ENCODE results near the gene CNIH3.
"Not testable (repeated sequence)": the region's sequence is repeated elsewhere in the genome, so short reads cannot be mapped to it uniquely, and the experiment has no call there.

Gene CNIH3

DNA sequence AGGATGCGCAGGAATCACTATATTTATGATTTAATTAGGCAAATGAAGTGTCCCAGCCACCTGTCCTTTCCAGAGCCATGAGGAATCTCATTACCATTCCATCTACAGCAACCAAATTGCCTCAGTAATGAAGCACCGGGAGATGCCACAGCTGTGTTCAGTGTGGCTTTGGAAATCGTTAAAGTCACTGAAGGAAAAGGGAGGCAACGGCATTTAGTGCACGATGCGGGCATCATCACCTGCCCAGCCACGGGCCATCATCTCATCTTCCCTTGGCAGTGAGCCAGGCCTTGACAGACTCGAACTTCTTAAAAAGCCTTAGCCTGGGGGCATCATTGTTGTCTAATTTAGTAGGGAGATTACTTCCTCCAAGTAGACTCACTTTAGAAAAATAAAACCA is 67.8 kb downstream of the CNIH3 start:
- H3K36me3 ChIP-seq (ENCODE audit: insufficient read depth, low read length) = peaks cover 14% of the 10 kb centered on the region; the same call in 1 of the 2 replicates
- ATAC-seq (ENCODE audit: insufficient read depth, low read depth) = no peak
- no peak overlapping the region for H2AFZ ChIP-seq (ENCODE audit: low read depth, low read length)

DNA sequence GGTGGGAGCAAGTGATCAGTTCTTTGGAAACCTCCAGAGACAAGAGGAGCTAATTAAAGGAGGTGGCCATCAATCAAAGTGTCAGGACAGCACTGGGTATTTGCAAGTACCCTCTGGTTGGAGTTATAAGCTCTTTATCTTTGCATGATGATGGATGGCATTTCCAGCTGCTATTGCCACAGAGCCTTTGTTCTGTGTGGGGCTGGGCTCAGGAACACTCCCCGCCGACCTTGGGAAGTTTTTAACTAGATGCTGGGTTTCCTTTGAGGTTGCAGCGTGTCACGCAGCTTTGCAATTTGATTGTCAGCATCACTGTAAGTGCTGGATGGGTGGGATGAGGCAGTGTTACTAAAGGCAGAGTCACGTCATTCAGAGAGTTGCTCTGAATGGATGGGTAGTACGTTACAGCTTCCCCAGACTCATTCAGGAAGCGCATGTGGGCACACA is 68.9 kb downstream of the CNIH3 start:
- Histone ChIP-seq H3K4me2 (ENCODE audit: insufficient read depth, low read length) (no peak overlapping the region), H3K9ac (ENCODE audit: low read depth, low read length) (no peak overlapping the region), H3K4me1 (ENCODE audit: insufficient read depth, low read length) (0 out of 2 replicates have a peak, but pooled peaks cover 6% of the 10 kb centered on the region), H3K79me2 (ENCODE audit: insufficient read depth, low read length) (no peaks in the 10 kb centered on the region), H3K27ac (ENCODE audit: low read length) (no peak overlapping the region), H2AFZ (ENCODE audit: low read depth, low read length) (no peak overlapping the region), H3K36me3 (ENCODE audit: insufficient read depth, low read length) (peaks cover 14% of the 10 kb centered on the region; the same call in 1 of the 2 replicates), H3K9me3 (ENCODE audit: insufficient read depth, low read length, severe bottlenecking) (no peaks in the 10 kb centered on the region), H3K4me3 (ENCODE audit: low read depth in 1 of 2, low read length in 2 of 2) (no peak overlapping the region), H4K20me1 (ENCODE audit: insufficient read depth, low read length) (no peaks in the 10 kb centered on the region), H3K27me3 (ENCODE audit: insufficient read depth, low read length, poor library complexity) (no peaks in the 10 kb centered on the region)
- DNase-seq (no peak), ATAC-seq (ENCODE audit: insufficient read depth, low read depth) (no peak)
- TF ChIP-seq EZH2 (IDR thresholded peaks at IDR 0.05; ENCODE audit: borderline replicate concordance, low read depth, low read length, severe bottlenecking) = no peak

More for the DNA sequence above, 67.8 kb downstream of the CNIH3 start:
- H3K27ac ChIP-seq (ENCODE audit: low read length) = no peak overlapping the region
- TF ChIP-seq CTCF (IDR thresholded peaks at IDR 0.05; ENCODE audit: borderline replicate concordance, extremely low read depth, low read length, poor library complexity, severe bottlenecking) (no peak), EZH2 (IDR thresholded peaks at IDR 0.05; ENCODE audit: borderline replicate concordance, low read depth, low read length, severe bottlenecking) (no peak)
- H3K9me3 ChIP-seq (ENCODE audit: insufficient read depth, low read length, severe bottlenecking) = no peaks in the 10 kb centered on the region
- H4K20me1 ChIP-seq (ENCODE audit: insufficient read depth, low read length) = no peaks in the 10 kb centered on the region
- H3K4me3 ChIP-seq (ENCODE audit: low read depth in 1 of 2, low read length in 2 of 2) = no peak overlapping the region
- no peak overlapping the region for H3K4me2 ChIP-seq (ENCODE audit: insufficient read depth, low read length)
- H3K79me2 ChIP-seq (ENCODE audit: insufficient read depth, low read length) = no peaks in the 10 kb centered on the region
- H3K27me3 ChIP-seq (ENCODE audit: insufficient read depth, low read length, poor library complexity) = no peaks in the 10 kb centered on the region
- H3K9ac ChIP-seq (ENCODE audit: low read depth, low read length) = no peak overlapping the region
- no peaks in the 10 kb centered on the region for H3K4me1 ChIP-seq (ENCODE audit: insufficient read depth, low read length)
- no peak for DNase-seq

GRCh38 chr1:224686140-224686539 is 70.0 kb downstream of the CNIH3 start:
- H3K79me2 ChIP-seq (ENCODE audit: insufficient read depth, low read length); H3K27ac ChIP-seq (ENCODE audit: low read length); H4K20me1 ChIP-seq (ENCODE audit: insufficient read depth, low read length); H3K9ac ChIP-seq (ENCODE audit: low read depth, low read length); H3K27me3 ChIP-seq (ENCODE audit: insufficient read depth, low read length, poor library complexity); DNase-seq; H3K4me3 ChIP-seq (ENCODE audit: low read depth in 1 of 2, low read length in 2 of 2); ATAC-seq (ENCODE audit: insufficient read depth, low read depth); H3K9me3 ChIP-seq (ENCODE audit: insufficient read depth, low read length, severe bottlenecking); H3K4me1 ChIP-seq (ENCODE audit: insufficient read depth, low read length); H3K4me2 ChIP-seq (ENCODE audit: insufficient read depth, low read length); H2AFZ ChIP-seq (ENCODE audit: low read depth, low read length): not testable (repeated sequence)
- peaks cover 14% of the 10 kb centered on the region; the same call in 1 of the 2 replicates for H3K36me3 ChIP-seq (ENCODE audit: insufficient read depth, low read length)

DNA sequence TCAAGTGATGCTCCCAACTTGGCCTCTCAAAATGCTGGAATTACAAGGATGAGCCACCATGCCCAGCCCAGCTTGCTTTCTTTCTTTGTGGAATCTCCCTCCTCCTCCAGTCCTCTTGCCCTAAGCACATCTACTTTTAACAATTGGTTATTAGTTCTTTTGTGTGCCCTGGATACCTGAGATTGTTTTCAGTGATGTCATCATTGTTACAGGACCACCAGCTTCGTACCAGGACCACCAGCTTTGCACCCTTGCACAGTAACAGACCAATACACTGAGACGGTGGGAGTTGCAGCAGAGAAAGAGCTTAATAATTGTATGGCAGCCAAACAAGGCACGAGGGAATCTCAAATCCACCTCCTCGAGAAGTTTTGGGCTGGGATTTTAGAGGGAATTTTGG is 71.3 kb downstream of the CNIH3 start:
- no peak overlapping the region for H3K27ac ChIP-seq (ENCODE audit: low read length)
- DNase-seq (no peak), ATAC-seq (ENCODE audit: insufficient read depth, low read depth) (no peak)
- 0 out of 2 replicates have a peak, but pooled peaks cover 6% of the 10 kb centered on the region for H3K4me1 ChIP-seq (ENCODE audit: insufficient read depth, low read length)
- peaks cover 10% of the 10 kb centered on the region; the same call in 1 of the 2 replicates for H3K36me3 ChIP-seq (ENCODE audit: insufficient read depth, low read length)
- H3K4me3 ChIP-seq (ENCODE audit: low read depth in 1 of 2, low read length in 2 of 2) = no peak overlapping the region
- H3K27me3 ChIP-seq (ENCODE audit: insufficient read depth, low read length, poor library complexity) = no peaks in the 10 kb centered on the region
- no peaks in the 10 kb centered on the region for H3K9me3 ChIP-seq (ENCODE audit: insufficient read depth, low read length, severe bottlenecking)
- H2AFZ ChIP-seq (ENCODE audit: low read depth, low read length) = no peak overlapping the region
- no peak overlapping the region for H3K4me2 ChIP-seq (ENCODE audit: insufficient read depth, low read length)
- H3K79me2 ChIP-seq (ENCODE audit: insufficient read depth, low read length) = no peaks in the 10 kb centered on the region
- H3K9ac ChIP-seq (ENCODE audit: low read depth, low read length) = no peak overlapping the region
- TF ChIP-seq EZH2 (IDR thresholded peaks at IDR 0.05; ENCODE audit: borderline replicate concordance, low read depth, low read length, severe bottlenecking) = no peak
- TF ChIP-seq CTCF (IDR thresholded peaks at IDR 0.05; ENCODE audit: borderline replicate concordance, extremely low read depth, low read length, poor library complexity, severe bottlenecking) = no peak
- H4K20me1 ChIP-seq (ENCODE audit: insufficient read depth, low read length) = no peaks in the 10 kb centered on the region

All from DND-41 (cell line).